GM18505 (cell line): ENCODE measurements around the gene GNG4.
A peak's percentile ranks its signal among the peaks of the same experiment; 100 is the strongest.
"Not testable (repeated sequence)": the region's sequence is repeated elsewhere in the genome, so short reads cannot be mapped to it uniquely, and the experiment has no call there.

Experiments used
- ATAC-seq: cut with Tn5 transposase; IDR thresholded peaks from one replicate; pipeline ENCODE4 v1.9.1; 2021; ENCODE audit not compliant: unreplicated experiment
- POLR2A ChIP-seq: IDR thresholded peaks from 4 replicates; pipeline ENCODE4 v1.6.1; 2011; ENCODE audit warnings: borderline replicate concordance; ENCODE audit not compliant: insufficient read depth, insufficient read length; ENCODE audit errors: extremely low read depth

Gene GNG4

DNA sequence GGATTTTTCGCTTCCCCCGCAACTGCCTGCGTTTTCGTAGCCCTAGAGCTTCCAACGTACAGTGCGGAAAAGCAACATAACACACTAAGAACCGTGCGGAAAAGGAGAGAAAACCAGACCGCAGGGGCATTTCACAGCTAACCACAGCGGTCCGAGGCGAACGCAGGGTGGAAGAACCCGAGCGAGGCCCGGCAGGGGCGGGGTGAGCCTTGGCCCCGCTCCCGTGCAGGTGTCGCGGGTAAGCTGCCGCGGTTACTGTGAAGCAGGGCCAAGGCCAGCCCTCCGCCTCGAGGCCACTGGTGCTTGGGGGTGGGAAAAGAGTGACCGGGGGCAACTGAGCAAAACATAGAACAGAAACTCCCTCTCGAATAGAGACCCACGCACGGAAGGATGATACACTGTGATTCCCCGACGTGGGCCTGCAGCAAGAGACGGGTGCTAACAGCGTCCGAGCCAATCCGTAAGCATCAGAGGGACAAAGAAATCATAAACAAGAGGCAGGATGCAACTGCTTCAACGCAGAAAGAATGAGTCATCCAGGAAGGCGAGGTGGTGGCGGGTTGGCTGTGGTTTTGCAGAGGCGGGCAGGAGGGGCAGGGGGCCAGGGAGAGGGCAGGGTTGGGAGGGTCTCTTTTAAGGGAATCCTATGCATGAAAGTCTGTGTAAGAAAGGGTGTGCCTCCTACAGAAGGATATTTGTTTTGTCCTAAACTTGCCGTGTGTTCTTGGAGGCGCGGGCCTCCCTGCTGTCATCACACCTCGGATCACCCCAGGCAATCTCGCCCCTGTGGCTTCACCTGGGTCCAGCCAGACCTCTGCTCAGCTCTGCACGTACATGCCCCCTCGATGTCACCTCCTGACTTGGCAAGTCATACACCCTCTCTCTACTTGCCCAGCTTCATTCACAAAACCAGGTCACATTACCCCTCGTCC, 7.3 kb downstream of the GNG4 start:
- ATAC-seq: no peak
- no peak for TF ChIP-seq POLR2A

GRCh38 chr1:235640580-235640979, 9.0 kb downstream of the GNG4 start:
- no peak for ATAC-seq
- TF ChIP-seq POLR2A: no peak

GRCh38 chr1:235639226-235640205, 10.1 kb downstream of the GNG4 start:
- no peak for ATAC-seq
- no peak for TF ChIP-seq POLR2A

- not testable (repeated sequence) for ATAC-seq
Measured at GRCh38 chr1:235638612-235639011, 11.0 kb downstream of the GNG4 start.

DNA sequence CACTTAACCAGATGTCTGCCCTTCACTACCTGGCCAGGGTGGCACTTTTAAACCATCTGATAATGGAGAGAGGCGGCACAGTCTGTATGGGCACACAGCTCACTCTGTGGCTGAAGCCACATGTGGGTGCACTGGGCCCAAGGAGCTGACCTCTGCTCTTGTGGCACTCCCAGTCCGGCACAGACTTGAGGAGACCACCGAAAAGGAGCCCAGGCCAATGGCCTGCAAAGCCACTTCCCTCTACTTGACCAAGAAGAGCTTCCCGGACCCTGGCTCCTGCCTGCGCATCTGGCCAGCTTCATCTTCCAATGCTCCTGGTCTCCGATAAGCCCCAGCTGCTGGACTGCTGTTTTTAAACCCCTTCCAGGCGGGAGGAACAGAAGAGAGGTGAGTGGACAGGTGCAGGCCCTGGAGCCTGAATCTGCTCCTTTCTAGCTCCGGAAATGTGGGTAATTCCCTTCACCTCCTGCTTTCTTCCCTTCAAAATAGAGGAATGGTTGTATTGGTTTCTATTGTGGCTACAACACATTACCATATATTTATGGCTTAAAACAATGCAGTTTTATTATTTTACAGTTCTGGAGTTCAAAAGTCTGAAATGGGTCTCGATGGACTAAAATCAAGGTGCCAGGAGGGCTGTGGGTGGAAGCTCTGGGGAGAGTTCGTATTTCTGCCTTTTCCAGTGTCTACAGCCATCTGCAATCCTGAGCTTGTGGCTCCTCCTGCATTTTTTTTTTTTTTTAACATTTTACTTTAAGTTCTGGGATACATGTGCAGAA, 11.6 kb downstream of the GNG4 start:
- TF ChIP-seq POLR2A: no peak
- ATAC-seq: no peak

DNA sequence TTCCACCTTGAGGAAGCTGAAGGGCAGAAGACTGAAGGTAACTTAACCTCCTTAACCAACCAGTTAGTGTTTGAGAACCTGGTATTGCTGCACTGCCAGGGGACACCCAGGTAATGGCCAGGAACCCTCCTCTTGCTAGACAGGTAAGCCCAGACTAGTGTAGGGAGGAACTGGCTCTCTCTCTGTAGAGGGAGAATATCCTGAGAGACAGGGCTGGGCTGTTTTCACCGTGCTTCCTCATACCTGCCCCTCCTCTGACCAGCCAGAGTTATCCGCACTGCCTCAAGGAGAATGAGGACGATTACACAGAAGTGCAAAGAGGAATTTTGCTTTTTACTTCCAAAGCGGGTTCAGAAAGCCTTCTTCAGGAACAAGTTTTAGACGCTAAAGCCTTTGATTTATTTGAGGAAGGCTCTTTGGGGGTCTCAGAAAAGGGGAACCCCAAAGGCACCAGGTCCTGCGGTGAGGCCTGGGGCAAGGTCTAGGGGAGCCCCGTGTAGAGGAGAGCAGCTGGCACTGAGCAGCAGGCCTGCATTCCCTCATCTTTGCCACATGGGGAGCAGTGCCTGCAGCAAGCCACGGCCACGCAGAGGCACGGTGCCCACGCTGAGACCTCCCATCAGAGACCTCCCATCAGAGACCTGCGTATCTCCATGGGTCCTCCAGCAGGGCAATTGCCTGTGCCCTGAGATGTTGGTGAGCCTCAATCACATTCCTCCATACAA, 13.5 kb downstream of the GNG4 start:
- no peak for TF ChIP-seq POLR2A
- ATAC-seq: no peak

GRCh38 chr1:235632506-235633401, 16.8 kb downstream of the GNG4 start:
- no peak for TF ChIP-seq POLR2A
- ATAC-seq: peak; percentile 65

DNA sequence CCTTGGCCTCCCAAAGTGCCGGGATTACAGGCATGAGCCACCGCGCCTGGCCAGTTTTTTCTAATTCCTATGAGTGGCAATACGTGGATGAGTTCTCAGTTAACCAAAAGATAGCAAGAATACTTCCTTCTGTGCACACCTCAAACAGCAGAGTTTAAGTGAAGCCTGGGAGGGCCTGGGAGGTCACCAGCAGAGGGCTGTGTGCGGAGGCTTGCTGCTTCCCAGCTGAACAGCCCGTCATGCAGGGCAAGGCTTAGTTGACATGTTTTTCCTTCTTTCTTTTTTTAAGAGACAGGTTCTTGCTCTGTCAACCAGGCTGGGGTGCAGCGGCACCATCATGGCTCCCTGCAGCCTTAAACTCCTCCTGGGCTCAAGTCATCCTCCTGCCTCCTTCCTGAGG, 17.8 kb downstream of the GNG4 start:
- no peak for ATAC-seq
- TF ChIP-seq POLR2A: no peak

GRCh38 chr1:235628316-235629005, 21.1 kb downstream of the GNG4 start:
- ATAC-seq: no peak
- TF ChIP-seq POLR2A: no peak

DNA sequence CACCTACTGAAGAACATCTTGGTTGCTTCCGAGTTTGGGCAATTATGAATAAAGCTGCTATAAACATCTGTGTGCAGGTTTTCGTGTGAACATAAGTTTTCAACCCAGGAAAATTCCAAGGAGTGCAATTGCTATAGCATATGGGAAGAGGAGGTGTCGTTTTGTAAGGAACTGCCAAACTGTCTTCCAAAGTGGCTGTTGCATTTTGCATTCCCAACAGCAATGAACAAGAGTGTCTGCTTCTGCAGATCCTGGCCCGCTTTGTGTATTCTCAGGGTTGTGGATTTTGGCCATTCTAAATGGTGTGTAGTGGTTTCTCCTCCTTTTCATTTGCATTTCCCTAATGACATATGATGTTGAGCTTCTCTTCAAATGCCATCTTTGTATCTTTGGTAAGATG, 23.8 kb downstream of the GNG4 start:
- no peak for ATAC-seq

GRCh38 chr1:235625340-235625739, 24.2 kb downstream of the GNG4 start:
- no peak for ATAC-seq
- TF ChIP-seq POLR2A: no peak

More for the DNA sequence above, 23.8 kb downstream of the GNG4 start:
- no peak for TF ChIP-seq POLR2A
